Measurements from ENCODE around the gene SMYD3.

GRCh38 chr1:246552110-246552509, 45.0 kb upstream of the SMYD3 start:
- TF ChIP-seq, protein P1, sequence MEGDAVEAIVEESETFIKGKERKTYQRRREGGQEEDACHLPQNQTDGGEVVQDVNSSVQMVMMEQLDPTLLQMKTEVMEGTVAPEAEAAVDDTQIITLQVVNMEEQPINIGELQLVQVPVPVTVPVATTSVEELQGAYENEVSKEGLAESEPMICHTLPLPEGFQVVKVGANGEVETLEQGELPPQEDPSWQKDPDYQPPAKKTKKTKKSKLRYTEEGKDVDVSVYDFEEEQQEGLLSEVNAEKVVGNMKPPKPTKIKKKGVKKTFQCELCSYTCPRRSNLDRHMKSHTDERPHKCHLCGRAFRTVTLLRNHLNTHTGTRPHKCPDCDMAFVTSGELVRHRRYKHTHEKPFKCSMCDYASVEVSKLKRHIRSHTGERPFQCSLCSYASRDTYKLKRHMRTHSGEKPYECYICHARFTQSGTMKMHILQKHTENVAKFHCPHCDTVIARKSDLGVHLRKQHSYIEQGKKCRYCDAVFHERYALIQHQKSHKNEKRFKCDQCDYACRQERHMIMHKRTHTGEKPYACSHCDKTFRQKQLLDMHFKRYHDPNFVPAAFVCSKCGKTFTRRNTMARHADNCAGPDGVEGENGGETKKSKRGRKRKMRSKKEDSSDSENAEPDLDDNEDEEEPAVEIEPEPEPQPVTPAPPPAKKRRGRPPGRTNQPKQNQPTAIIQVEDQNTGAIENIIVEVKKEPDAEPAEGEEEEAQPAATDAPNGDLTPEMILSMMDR (conservative IDR thresholded peaks at IDR 0.05; ENCODE audit: low read depth, low read length): no peak
- TF ChIP-seq RCOR1 (IDR thresholded peaks at IDR 0.05; ENCODE audit: insufficient replicate concordance, low read length): no peak
- TF ChIP-seq MAFK (IDR thresholded peaks at IDR 0.05; ENCODE audit: low read depth, low read length): no peak
- no peak for TF ChIP-seq MXI1 (IDR thresholded peaks at IDR 0.05; ENCODE audit: borderline replicate concordance, low read depth, low read length)
